ENCODE data around the gene CLSTN2.
"Not testable (repeated sequence)": the region's sequence is repeated elsewhere in the genome, so short reads cannot be mapped to it uniquely, and the experiment has no call there.

CLSTN2 gene

DNA sequence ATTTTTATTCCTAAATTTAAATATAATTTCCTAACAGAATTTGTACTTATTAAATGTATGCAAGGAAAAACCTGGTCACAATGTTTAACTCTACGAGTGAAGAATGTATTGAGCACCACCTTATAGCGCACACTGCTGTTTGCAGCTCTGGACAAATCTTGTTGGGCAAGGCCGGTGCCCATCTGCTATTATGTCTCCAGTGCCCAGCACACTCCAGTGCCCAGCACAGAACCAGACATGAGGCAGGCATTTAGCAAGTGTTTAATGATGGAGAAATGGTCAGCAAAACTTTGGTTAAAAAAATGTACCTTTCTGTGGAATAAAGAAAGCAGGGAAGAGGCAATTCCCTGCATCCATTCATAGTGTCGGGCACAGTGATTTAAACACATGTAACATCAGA lies 488.2 kb downstream of the CLSTN2 start:
- no peak for DNase-seq (ENCODE audit: low read depth)

DNA sequence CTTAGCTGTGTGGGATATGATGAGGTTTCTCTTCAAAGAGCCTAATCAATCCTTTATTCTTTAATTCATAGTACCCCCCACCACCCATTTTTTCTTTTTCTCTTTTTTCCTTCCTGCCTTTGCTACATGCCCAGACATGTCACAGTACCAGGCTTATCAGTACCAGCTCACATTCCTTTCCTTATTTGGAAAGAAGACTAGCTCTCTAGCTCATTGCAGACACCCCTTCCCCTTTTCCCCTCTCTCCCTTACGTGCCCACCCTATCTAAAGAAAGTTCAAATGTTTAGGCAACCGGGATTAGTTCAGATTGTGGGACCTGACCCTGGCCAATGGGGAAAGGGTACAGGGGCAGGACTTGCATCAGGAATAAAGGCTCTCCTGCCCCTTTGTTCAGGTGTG lies 488.6 kb downstream of the CLSTN2 start:
- not testable (repeated sequence) for DNase-seq (ENCODE audit: low read depth)

DNA sequence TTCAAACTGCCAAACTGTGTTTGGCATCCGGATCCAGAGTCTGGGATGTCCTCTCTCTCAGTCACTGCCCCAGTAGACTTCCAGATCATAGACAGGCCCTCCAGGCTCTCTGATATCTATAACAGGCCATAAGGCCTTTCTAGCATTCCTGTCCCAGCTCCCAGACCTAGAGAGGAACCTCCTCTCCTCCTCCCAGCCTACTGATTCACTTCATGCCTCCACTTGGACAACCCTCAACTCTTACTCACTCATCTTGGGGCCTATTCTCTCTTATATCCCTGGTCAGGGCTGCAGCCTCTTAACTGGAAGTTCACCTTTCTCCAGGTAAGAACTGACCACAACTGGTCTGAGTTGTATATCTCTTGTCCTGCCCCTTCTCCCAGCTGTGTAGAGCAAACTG lies 489.2 kb downstream of the CLSTN2 start:
- DNase-seq (ENCODE audit: low read depth) = no peak

DNA sequence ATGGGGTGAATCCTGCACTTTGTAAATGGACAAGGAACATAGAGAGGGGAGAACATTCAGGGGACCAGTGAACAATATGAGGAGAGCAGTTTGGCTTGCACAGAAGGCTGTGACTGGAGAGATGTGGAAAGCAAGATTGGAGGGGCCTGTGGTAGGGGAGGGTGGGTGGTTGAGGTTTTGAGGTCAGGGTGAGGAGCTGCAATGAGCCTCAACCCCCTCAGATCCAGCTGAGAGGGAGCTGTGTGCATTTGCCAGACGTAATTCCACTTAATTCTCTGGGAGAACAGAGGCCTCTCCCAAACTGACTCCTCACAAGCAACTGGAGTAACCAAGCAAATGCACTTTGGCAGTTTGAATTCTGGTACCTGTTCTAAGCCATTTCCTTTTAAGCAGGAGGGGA lies 489.7 kb downstream of the CLSTN2 start:
- DNase-seq (ENCODE audit: low read depth) = no peak

DNA sequence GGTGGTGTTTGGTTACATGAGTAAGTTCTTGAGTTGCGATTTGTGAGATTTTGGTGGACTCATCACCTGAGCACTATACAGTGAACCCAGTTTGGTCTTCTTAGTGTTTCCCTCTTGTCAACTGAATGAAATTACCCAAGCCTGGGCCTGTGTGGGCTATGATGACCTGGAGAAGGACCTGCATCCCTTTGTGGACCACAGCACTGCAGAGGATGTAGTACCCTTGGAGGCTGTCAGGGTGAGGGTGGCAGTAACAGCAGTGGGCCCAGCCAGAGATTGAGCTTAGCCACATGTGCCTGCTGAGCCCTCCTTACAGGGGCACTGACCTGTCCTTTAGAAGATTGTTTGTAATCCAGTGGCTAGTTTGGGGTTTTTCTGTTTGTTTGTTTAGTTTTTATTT lies 492.8 kb downstream of the CLSTN2 start:
- DNase-seq (ENCODE audit: low read depth) = no peak

DNA sequence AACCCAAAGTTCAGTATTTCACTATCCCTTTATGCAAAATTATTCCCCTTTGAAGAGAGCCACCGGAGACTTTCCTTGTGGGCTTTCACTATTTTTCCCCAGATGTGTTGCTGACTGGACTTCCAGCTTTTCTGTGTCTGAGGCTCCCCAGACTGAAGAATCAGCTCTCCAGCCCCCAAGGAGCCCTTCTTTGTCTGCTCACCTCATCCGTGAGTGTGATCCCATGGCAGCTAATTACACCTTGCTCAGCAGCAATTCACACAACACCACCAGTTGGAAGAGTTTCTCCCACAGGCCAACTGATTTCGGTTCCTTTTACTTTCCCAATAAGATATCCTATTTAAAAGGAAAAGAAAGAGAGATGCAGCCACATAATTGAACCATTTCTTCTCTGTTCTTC lies 493.4 kb downstream of the CLSTN2 start:
- no peak for DNase-seq (ENCODE audit: low read depth)

DNA sequence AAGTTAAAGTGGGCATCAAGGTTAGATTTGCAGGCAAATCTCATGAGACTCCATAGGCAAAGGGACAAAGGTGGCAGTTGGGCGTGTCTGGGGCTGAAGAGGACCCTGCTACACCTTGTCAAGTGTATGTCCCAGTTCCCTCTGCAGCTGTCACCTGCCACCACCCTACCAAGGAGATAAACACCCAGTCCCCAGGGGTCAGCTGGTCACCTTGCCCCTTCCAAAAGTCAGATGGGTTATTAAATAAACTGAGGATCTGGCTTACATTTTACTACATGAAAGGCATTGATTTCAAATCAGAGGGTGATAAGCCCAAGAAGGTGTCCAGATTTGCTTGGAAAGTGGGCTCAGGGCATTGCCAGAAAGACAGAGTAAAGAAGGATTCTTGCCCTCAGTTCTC lies 494.8 kb downstream of the CLSTN2 start:
- DNase-seq (ENCODE audit: low read depth) = no peak

DNA sequence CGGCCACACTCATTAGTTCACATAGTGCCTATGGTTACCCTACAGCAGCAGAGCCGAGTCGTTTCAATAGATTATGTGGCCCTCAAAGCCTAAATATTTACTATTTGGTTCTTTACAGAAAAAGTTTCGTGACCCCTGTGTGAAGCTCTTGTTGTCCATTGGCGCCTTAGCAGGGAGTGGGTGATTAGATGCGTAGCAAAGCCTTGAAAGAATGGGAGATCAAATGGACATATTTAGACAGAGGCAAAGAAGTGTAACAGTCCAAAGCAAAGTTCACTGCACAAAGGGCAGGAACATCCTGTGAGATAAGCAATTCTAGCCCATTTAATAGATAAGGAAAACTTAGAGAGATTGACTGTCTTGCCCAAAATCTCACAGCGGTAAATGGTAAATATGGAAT lies 495.5 kb downstream of the CLSTN2 start:
- no peak for DNase-seq (ENCODE audit: low read depth)

DNA sequence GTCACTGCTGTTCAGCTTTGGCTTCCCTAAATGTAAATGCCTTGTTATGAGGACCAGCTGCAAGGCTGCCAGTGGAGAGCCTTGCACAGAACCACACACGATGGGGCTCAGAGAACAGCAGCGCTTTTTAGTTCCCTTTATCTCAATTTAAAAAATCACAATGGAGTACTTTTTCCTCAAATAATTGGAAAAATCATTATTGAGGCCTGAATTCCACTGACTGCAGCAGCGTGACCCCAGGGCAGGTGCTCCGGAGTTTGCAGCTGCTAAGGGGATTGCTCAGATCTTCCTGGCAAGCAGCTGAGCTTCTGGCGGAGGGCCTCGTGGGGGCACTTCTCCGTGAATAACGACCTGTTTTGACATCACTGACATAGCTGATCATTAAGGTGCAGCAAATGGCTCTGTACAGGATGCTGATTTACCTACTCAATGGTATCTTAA lies 497.3 kb downstream of the CLSTN2 start:
- no peak for DNase-seq (ENCODE audit: low read depth)

DNA sequence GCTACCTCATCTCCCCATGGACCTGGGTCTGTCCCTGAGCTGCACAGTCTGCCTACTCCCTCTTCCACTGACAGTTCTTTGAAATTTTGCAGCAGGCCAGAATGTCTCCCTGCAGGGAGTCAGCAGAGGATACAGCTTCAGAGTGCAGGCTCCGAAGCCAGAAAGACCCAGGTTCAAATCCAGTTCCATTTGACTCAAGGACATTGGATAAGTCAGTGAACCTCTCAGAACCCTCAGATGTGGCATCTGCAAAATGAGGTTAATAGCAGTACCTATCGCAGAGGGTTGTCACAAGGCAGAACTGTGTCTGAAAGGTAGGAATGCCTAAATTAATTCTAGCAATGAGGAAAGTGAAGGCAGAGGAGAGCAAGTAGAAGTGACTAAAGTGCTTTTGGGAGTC lies 498.4 kb downstream of the CLSTN2 start:
- no peak for DNase-seq (ENCODE audit: low read depth)

DNA sequence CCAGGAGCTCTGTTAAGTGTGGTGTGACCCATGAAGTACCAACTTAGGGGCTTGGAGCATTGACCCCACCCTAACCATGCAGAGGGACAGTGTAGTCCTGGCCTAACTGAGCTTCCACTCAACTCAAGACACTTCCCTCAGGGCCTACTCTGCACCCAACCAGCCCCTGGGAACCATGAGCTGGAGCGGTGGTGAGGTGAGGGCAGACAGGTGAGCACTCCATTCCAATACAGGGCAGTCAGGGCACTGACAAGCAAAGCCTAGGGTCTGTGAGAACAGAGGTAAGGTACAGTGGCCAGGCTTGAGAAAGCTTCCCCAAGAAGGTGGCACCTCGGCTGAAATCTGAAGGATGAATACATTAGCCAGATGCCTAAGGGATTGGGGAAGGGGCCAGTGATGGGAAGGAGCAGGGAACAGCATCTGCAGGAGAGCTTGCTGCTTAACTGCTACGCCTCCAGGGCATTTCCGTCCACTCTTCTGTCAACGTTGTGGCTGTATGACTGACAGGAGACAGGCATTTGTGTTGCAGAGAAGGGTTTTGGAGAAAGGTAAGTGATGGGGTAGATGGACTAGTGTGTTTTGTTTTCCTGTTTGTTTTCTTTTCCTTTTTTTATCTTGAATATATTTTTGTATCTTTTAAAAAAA lies 499.4 kb downstream of the CLSTN2 start:
- no peak for DNase-seq (ENCODE audit: low read depth)

DNA sequence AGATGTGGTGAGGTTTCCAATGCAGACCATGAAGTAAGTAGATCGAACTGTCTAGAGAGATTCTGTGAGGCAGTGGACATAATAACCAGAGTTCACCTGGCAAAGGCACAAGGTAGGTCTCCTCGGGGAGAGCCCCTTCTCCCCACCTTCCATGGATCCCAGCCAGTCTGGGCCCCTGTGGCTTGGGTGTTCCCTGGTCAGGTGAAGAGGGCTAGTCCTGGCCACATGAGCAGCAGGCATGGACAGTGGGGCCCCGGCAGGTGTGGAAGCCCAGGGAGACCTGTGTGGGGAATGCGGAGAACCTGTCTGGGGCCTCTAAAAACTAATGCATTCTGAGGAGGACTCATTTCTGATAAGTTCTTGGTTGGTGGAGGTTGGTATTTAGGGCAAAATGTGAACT lies 501.4 kb downstream of the CLSTN2 start:
- no peak for DNase-seq (ENCODE audit: low read depth)

DNA sequence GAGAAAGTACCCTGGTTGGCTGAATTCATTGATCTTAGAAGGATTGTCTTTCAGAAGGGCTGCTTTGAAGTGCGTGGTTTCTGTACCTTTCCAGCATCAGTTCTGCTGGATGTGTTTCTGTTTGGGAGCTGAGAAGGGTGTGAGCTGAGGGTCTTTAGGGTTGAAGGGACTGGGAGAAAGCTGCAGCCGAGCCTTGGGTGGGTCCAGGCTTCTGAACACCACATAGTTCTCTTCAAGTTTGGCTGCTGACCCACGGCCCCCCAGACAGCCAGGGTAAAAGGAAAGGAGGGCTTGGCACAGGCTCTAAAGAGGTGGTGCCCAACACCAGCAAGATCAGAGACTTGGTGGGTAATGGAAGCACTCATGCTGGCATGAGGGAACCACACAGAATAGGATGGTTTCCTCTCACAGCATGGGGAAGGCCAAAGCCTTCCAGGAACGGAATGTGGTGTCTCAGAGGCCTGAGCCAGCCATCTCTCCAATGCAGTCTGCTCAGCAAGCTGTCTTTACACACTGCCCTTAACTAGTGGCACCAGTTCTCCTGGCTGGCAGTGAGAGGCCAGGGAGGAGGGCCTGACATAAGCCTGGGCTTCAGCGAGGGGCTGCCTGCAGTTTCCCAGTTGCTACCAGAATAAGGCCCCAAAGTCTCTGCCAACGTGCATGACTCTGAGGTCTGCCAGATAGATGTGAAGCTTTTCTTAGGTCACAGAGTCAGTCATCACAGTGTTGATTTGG lies 503.9 kb downstream of the CLSTN2 start:
- DNase-seq (ENCODE audit: low read depth) = no peak

DNA sequence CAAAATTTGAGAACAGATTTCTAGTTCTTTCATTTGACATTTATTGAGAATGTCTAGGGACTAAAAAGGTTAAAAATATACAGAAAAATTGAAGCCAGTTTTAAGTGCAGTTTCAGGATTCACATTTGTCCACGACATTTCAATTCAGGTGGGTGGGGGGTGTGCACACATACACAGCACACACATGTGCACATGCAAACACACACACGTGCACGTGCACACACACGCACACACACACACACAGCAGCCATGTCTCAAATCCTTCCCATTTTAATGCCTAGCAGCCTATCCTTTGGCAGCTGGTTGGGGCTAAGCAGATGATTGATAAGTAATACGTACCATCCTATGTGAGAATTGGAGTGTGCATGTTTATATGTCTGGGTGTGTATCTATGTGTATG lies 504.5 kb downstream of the CLSTN2 start:
- DNase-seq (ENCODE audit: low read depth) = no peak

DNA sequence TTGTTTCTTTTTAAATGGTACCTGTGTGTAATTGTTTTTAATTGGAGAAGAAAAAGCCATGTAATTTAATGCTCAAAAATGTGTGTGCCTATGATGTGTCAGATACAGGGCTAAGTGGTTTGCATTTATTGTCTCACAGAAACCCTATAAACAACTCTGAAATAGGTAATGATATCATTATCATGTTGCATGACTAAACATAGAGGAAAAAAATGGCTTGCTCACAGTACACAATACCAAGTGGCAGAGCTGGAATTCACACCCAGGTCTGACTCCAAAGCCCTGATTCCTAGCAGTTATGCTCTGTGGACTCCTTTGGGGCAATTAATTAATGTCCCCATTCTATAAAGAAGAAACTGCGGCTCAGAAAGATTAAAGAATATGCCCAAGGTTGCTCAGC lies 505.5 kb downstream of the CLSTN2 start:
- no peak for DNase-seq (ENCODE audit: low read depth)

DNA sequence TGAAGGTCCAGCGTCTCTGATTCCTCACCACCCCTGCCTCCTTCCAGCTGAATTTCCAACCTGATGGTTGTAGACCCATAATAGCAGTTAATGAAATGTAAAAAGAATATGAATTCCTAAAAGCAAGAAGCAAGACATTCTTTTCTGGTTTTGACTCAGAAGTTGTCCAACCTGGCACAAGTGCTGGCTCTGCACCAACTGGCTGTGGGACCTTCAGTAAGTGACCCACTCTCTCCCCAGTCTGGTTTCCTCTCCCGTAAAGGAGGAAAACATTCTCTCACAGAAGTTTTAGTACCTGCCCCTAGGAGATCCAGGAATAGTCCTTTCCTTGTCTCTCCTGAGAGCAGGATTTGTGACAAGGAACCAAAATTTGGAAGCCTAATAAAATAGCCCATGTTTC lies 506.0 kb downstream of the CLSTN2 start:
- no peak for DNase-seq (ENCODE audit: low read depth)

DNA sequence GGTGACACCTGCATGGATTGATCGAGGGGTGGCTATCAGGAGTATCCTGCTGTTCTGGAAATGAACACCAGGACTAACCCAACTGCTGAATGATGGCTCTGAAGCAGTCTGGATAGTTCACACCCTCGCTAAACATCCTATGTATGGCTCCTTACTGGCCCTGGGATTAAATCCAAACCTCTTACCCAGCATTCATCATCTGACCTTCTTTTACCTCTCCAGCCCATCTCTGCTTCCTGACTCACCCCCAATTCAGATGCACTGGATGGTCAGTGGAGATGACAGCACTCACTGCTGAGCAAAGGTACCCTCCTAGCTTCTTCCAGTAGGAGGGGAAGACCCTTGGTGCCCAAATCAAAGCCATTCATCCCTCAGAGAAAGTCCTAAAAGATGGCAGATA lies 507.6 kb downstream of the CLSTN2 start:
- no peak for DNase-seq (ENCODE audit: low read depth)

DNA sequence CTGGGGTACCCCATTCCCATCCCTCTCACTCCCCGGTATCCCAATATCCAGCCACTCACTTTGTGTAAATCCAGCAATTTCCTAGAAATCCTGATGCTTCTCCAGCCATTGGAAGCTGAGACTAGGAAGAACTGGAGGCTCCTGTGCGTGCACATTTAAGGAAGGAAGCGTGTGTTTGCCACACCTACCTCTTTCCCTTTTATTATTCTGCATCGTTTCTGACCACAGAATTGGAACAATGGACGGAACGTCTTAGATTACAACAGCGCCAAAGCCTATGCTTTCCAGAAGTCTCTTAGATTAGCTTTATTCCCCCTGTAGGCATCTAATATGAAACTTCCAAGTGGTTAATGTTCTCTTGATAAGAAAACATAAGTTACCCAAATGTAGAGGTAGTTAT lies 508.1 kb downstream of the CLSTN2 start:
- DNase-seq (ENCODE audit: low read depth) = no peak

DNA sequence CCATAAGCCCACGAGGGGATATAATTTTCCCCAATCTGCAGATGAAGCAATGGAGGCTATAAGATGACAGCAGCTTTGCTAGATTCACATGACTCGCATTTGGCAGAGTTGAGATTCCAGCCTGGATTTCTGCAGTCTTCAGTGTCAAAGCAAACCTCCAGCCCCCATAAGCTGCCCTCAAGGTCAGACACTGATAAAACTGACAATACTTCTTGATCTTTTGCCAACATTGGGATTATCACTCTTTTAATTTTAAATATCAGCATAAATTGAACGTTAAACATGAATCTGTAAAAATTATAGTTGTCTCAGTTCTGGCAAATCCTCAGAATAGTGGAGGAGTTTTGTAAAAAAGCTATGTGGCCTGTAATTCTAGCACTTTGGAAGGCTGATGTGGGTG lies 508.8 kb downstream of the CLSTN2 start:
- no peak for DNase-seq (ENCODE audit: low read depth)

DNA sequence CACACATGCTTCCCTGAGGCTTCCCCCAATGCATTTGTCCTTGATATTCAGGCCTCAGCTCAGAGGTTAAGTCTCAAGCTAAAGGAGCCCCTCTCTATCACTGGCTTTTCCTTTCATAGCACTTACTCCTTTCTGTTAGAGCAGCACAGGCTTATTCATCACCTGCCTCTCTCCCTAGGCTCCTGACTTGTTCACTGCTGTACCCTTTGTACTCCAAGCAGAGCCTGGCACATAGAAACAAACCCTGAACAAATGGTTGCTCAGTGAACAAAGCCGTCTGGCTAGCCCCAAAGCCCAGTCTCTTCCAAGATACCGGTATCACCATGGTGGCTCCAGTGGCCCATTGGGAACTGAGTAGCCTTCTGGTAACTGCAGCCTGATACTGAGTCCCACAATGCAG lies 511.7 kb downstream of the CLSTN2 start:
- DNase-seq (ENCODE audit: low read depth) = no peak

DNA sequence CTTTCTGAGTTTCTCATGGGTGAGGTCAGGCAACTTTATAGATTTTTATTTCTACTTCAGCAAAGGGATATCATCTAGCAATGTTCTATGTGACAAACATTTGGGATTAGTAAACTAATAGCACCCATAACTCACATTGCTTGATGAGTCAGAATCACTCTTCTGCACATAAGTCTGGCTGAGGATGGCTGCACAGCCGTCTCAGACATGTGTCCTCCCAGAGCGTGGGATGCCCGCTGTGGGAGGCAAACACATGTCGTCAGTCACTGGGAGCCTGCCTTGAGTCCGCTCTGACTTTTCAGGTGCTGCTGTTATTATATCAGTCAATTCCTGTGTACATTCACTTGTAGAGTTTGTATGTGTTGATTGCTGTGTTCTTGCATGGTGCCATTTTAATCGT lies 512.2 kb downstream of the CLSTN2 start:
- no peak for DNase-seq (ENCODE audit: low read depth)

DNA sequence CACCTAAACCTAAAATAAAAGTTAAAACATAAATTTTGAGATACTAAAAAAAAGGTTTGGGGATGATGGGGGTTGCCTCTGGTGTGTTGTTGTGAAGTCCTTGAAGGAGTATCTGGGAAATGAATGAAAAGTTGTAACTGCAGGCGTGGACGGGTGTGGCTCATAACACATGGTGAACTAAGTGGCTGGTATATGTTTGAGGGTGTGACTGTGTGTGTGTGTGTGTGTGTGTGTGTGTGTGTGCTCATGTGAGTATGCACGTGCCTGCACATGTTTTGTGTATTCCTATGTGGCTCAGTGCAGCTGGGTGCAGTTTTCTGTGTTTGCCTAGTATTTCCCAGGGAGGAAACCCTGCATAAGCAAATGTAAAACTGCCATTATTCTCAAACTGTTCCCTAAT lies 513.0 kb downstream of the CLSTN2 start:
- DNase-seq (ENCODE audit: low read depth) = no peak

DNA sequence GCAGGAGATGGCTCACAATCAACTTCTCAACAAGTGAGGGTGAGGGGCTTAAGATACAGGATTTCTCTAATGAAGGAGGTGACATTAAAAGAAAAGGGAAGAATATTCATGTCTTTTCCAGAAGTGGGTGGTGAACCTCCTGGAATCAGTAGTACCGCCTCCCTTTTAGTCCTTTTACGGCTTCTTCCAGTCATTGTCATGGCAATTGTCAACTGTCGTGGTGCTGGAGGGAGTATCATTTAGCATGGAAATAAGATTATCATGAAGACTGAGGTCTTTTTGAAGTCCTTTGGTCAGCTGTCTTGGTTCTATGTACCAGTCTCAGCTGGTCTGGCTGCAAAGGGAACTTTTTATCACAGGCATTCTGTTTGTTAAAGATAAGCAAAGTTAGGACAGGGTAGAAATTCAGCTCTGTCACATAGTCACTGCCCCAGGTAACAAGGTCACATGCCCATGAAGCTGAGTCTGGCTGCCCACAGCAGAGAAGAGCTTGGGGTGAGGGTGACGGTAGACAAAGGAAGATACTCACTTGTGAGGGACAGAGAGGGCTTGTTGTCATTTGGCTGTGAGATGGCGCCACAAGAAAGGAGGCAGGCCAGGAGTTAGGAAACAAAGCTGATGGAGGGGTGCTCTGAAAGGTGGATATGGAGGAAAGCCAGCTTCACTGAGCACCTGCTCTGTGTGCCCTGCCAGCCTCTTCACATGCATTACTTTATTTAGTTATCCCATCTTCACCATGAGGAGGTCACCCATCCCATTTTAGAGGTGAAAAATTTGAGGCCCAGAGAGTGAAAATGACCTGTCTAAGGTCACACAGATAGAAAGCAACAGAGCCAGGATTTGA lies 514.6 kb downstream of the CLSTN2 start:
- DNase-seq (ENCODE audit: low read depth) = no peak
